A673 (cell line): ENCODE measurements around the gene OCIAD1.

ENCODE experiments used
- EZH2 ChIP-seq: fragments of 200-600 bp; sonication (generic); IDR thresholded peaks from 2 replicates; pipeline ENCODE4 v1.6.1; 2017; ENCODE audit warnings: borderline replicate concordance, low read depth, mild to moderate bottlenecking, mixed read lengths, antibody characterized with exemption, low read length; ENCODE audit not compliant: poor library complexity, severe bottlenecking
- TF ChIP-seq, protein P1 (sequence below): fragments of 300-800, 200-600 bp; sonication (generic); conservative IDR thresholded peaks from 2 replicates; pipeline ENCODE4 v1.5.1; 2017; ENCODE audit warnings: low read depth, mild to moderate bottlenecking, antibody characterized with exemption, low read length, moderate library complexity, mixed read lengths

DNA sequence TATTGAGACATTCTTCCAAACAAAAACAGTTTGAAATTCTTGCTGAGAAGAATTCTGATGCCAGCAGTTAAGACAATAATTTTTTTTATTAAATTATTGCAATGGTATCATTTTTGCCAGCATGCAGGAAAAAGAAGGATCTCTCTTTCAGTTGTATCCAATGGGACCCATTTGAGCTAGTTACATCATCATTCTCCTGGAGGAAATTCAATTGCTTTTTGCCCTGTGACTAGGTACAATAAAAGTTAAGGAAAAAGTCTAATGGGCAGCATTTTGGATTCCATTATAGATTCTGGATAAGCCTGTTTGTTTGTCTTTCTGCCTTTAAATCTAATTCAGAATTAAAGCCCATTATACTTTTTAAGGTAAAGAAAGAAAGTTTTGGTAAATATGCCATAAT is 40.3 kb upstream of the OCIAD1 start:
- no peak for TF ChIP-seq EZH2
- TF ChIP-seq, protein P1, sequence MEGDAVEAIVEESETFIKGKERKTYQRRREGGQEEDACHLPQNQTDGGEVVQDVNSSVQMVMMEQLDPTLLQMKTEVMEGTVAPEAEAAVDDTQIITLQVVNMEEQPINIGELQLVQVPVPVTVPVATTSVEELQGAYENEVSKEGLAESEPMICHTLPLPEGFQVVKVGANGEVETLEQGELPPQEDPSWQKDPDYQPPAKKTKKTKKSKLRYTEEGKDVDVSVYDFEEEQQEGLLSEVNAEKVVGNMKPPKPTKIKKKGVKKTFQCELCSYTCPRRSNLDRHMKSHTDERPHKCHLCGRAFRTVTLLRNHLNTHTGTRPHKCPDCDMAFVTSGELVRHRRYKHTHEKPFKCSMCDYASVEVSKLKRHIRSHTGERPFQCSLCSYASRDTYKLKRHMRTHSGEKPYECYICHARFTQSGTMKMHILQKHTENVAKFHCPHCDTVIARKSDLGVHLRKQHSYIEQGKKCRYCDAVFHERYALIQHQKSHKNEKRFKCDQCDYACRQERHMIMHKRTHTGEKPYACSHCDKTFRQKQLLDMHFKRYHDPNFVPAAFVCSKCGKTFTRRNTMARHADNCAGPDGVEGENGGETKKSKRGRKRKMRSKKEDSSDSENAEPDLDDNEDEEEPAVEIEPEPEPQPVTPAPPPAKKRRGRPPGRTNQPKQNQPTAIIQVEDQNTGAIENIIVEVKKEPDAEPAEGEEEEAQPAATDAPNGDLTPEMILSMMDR = no peak
